ENCODE results near the gene MED7.

GRCh38 chr5:157130925-157131324 is 11.7 kb downstream of the MED7 start:
- TF ChIP-seq ZKSCAN1 (IDR thresholded peaks at IDR 0.05; ENCODE audit: low read depth, low read length) (no peak), ESRRA (IDR thresholded peaks at IDR 0.05; ENCODE audit: borderline replicate concordance, low read depth) (no peak), FOXA1 (IDR thresholded peaks at IDR 0.05; ENCODE audit: borderline replicate concordance) (no peak), ZNF239 (CRISPR knock-in tag; IDR thresholded peaks at IDR 0.05) (no peak), MAFK (IDR thresholded peaks at IDR 0.05; ENCODE audit: low read length) (no peak), CTCF (IDR thresholded peaks at IDR 0.05 in 2 of 3, conservative IDR thresholded peaks at IDR 0.05 in 1 of 3; ENCODE audit: insufficient read depth in 2 of 3, low read depth in 1 of 3, low read length in 3 of 3) (no peak), BCL6 (CRISPR knock-in tag; IDR thresholded peaks at IDR 0.05) (no peak), POLR2A (conservative IDR thresholded peaks at IDR 0.05) (no peak), SRSF9 (IDR thresholded peaks at IDR 0.05; ENCODE audit: borderline replicate concordance, low read depth, low read length) (no peak), SLC30A9 (CRISPR knock-in tag; IDR thresholded peaks at IDR 0.05) (no peak), KLF1 (tag; IDR thresholded peaks at IDR 0.05) (no peak), ZNF780A (CRISPR knock-in tag; IDR thresholded peaks at IDR 0.05) (no peak), SMC3 (conservative IDR thresholded peaks at IDR 0.05; ENCODE audit: insufficient read depth, low read depth, low read length) (no peak)
- TF ChIP-seq, protein P1, sequence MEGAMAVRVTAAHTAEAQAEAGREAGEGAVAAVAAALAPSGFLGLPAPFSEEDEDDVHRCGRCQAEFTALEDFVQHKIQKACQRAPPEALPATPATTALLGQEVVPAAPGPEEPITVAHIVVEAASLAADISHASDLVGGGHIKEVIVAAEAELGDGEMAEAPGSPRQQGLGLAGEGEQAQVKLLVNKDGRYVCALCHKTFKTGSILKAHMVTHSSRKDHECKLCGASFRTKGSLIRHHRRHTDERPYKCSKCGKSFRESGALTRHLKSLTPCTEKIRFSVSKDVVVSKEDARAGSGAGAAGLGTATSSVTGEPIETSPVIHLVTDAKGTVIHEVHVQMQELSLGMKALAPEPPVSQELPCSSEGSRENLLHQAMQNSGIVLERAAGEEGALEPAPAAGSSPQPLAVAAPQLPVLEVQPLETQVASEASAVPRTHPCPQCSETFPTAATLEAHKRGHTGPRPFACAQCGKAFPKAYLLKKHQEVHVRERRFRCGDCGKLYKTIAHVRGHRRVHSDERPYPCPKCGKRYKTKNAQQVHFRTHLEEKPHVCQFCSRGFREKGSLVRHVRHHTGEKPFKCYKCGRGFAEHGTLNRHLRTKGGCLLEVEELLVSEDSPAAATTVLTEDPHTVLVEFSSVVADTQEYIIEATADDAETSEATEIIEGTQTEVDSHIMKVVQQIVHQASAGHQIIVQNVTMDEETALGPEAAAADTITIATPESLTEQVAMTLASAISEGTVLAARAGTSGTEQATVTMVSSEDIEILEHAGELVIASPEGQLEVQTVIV (CRISPR knock-in tag; IDR thresholded peaks at IDR 0.05; ENCODE audit: borderline replicate concordance): no peak
